GM18526 (cell line): Measurements from ENCODE around the gene LRRC25.

Experiments
- POLR2A ChIP-seq: IDR thresholded peaks from 3 replicates; pipeline ENCODE4 v1.6.1; 2011; ENCODE audit not compliant: insufficient read length; ENCODE audit errors: extremely low read depth

Gene LRRC25

GRCh38 chr19:18353378-18354005, 43.9 kb downstream of the LRRC25 start:
- no peak for TF ChIP-seq POLR2A

GRCh38 chr19:18351544-18351943, 45.9 kb downstream of the LRRC25 start:
- no peak for TF ChIP-seq POLR2A

GRCh38 chr19:18350490-18350889, 46.9 kb downstream of the LRRC25 start:
- no peak for TF ChIP-seq POLR2A

GRCh38 chr19:18349524-18350128, 47.8 kb downstream of the LRRC25 start:
- TF ChIP-seq POLR2A: no peak

DNA sequence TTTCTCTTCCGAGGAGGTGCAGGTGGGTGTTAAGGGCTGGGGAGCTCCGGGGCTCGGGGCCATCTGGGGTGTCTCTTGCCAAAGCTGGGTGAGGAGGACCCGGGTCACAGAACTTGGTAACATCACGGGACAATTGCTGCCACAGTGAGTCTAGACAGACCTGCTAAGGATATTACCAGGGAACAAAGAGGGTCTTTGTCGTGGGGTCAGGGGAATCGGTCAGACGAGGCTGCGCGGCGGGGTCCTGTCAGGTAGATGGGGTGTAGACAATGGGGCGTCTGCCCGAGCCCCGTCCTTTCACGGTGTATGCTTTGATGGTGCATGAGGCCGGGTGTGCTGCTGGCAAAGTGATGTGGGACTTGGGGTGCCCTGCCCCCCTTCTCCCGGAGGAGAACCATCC, 49.3 kb downstream of the LRRC25 start:
- no peak for TF ChIP-seq POLR2A

DNA sequence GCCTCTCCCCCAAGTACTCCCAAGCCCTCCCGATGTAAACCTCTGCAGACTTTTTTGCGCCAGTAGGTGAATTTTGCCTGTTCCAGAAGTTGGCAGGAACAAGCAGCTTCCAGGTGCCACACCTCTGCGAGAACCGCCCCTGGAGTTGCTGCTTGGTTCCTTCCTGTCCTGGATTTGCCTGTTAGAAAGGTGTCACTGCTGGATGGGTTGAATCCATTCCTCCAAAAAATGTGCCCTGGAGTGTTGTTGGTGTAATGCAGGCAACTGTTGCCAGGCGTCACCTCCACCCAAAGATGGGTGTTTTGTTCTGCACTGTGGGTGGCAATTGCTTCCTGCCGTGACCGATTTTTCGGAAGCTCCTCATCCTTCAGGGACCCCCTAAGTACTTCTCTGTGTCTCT, 51.3 kb downstream of the LRRC25 start:
- TF ChIP-seq POLR2A: no peak

DNA sequence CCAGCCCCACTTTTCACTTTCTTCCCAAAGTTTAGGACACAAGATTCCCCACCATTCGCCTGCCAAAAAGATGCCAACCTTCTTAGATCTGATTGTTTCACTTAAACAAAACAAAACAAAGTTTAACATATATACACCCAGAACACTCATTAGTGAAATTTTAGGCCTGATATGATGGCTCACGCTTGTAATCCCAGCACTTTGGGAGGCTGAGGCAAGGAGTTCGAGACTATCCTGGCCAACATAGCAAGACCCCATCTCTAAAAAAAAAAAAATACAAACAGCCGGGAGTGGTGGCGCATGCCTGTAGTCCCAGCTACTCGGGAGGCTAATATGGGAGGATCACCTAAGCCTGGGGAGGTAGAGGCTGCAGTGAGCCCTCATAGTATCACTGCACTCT, 52.1 kb downstream of the LRRC25 start:
- no peak for TF ChIP-seq POLR2A

DNA sequence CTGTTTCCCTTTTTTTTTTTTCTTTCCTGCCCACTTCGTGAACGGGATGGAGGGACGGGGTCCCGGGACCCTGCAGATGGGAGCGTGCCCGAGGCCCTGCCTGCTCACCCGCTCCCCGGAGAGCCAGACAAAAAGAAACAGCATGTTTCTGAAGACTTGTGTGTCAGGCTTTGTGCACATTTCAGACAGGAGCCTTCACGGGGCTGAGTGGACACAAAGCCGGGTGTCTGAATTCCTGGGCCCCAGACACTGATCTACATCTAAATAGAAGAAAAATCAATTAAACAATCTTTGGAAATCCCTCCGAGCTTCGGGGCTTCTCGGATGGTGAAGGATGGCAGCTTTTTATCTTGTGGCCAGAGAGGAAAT, 52.9 kb downstream of the LRRC25 start:
- no peak for TF ChIP-seq POLR2A

- TF ChIP-seq POLR2A: no peak
Measured at GRCh38 chr19:18342090-18342632, 55.3 kb downstream of the LRRC25 start.
